ENCODE measurements around the gene CNTFR.
A peak's percentile ranks its signal among the peaks of the same experiment; 100 is the strongest.

CNTFR gene

GRCh38 chr9:34591917-34592866 is 2.7 kb upstream of the CNTFR start:
- no peak for TF ChIP-seq CTCF (IDR thresholded peaks at IDR 0.05; ENCODE audit: control insufficient read depth, extremely low read depth, insufficient read depth)
- H3K4me3 ChIP-seq (ENCODE audit: low read depth, low read length) = no peak overlapping the region
- no peak for DNase-seq (ENCODE audit: low read depth)

GRCh38 chr9:34591248-34591916 is 1.9 kb upstream of the CNTFR start:
- no peak for DNase-seq (ENCODE audit: low read depth)
- peak; percentile 99 for TF ChIP-seq CTCF (IDR thresholded peaks at IDR 0.05; ENCODE audit: control insufficient read depth, extremely low read depth, insufficient read depth)
- H3K4me3 ChIP-seq (ENCODE audit: low read depth, low read length) = no peak overlapping the region

GRCh38 chr9:34590381-34591247 is 1.1 kb upstream of the CNTFR start:
- H3K4me3 ChIP-seq (ENCODE audit: low read depth, low read length) = no peak overlapping the region
- TF ChIP-seq CTCF (IDR thresholded peaks at IDR 0.05; ENCODE audit: control insufficient read depth, extremely low read depth, insufficient read depth) = no peak
- no peak for DNase-seq (ENCODE audit: low read depth)

- DNase-seq (ENCODE audit: low read depth) = no peak
- TF ChIP-seq CTCF (IDR thresholded peaks at IDR 0.05; ENCODE audit: control insufficient read depth, extremely low read depth, insufficient read depth) = no peak
- H3K4me3 ChIP-seq (ENCODE audit: low read depth, low read length) = no peak overlapping the region
Observed at GRCh38 chr9:34588671-34589635, 571 bp downstream of the CNTFR start.

GRCh38 chr9:34587271-34587670 is 2.3 kb downstream of the CNTFR start:
- no peak for DNase-seq (ENCODE audit: low read depth)

More at GRCh38 chr9:34587271-34587670, 2.3 kb downstream of the CNTFR start:
- TF ChIP-seq CTCF (IDR thresholded peaks at IDR 0.05; ENCODE audit: control insufficient read depth, extremely low read depth, insufficient read depth) = no peak
- no peak overlapping the region for H3K4me3 ChIP-seq (ENCODE audit: low read depth, low read length)

Data from LNCaP clone FGC (cell line).